Heart right ventricle (tissue), 16 donors: ENCODE measurements around the gene CETN3. TPM values are rescaled to one million over a fixed set of nuclear protein-coding genes. Genes with fewer than 3 reads are reported as not detected.
"Not testable (repeated sequence)": the region's sequence is repeated elsewhere in the genome, so short reads cannot be mapped to it uniquely, and the experiment has no call there.

Experiments
- ATAC-seq, 8 donors: fragments of 200-7000 bp; cut with Tn5 transposase; one replicate each; pipeline ENCODE4 v1.9.1; 2020; ENCODE audit warnings: mild to moderate bottlenecking in 8 of 8, moderate library complexity in 8 of 8, moderate number of reproducible peaks in 1 of 8
- DNase-seq, 2 donors: peaks; one replicate each; pipeline ENCODE4 v3.0.0-alpha.2; 2020
- H3K27ac ChIP-seq, 10 donors: fragments of 200-600 bp; sonication (generic) in 2 of 10; one replicate each; pipeline versions ENCODE4 v1.5.0 to v1.8.0; 2020 to 2022; ENCODE audit warnings: mild to moderate bottlenecking in 3 of 10
- H3K27me3 ChIP-seq, 7 donors: fragments of 200-600 bp; one replicate each; pipeline ENCODE4 v1.8.0; 2021 to 2022; ENCODE audit warnings: mild to moderate bottlenecking in 2 of 7
- H3K36me3 ChIP-seq, 9 donors: fragments of 200-600 bp; sonication (generic) in 1 of 9; one replicate each; pipeline versions ENCODE4 v1.5.0 to v1.8.0; 2020 to 2022; ENCODE audit warnings: mild to moderate bottlenecking in 2 of 9
- H3K4me1 ChIP-seq, 9 donors: fragments of 200-600 bp; sonication (generic) in 1 of 9; one replicate each; pipeline versions ENCODE4 v1.5.0 to v1.8.0; 2020 to 2022; ENCODE audit warnings: mild to moderate bottlenecking in 4 of 9
- H3K4me3 ChIP-seq, 10 donors: fragments of 200-600 bp; sonication (generic) in 2 of 10; one replicate each; pipeline versions ENCODE4 v1.5.0 to v1.8.0; 2020 to 2022; ENCODE audit warnings: mild to moderate bottlenecking in 7 of 10, moderate library complexity in 2 of 10
- H3K9me3 ChIP-seq, 11 donors: fragments of 200-600 bp in 10 of 11; sonication (generic) in 2 of 11; one replicate each; pipeline versions ENCODE4 v1.5.0 to v1.8.0; 2013 to 2022; ENCODE audit warnings: mild to moderate bottlenecking in 2 of 11, control low read depth in 1 of 11, moderate library complexity in 1 of 11
- CTCF ChIP-seq, 9 donors: fragments of 200-600 bp; sonication (generic) in 2 of 9; IDR thresholded peaks; one replicate each; pipeline versions ENCODE4 v1.5.0 to v1.8.0; 2021 to 2022; ENCODE audit warnings: antibody characterized with exemption in 9 of 9, mild to moderate bottlenecking in 5 of 9, moderate library complexity in 1 of 9
- WGBS, 2 donors: extraction: QIAGEN DNeasy Blood & Tissue Kit; methylation state at CpG; one replicate each; pipeline ENCODE4 v1.1.7; 2013; ENCODE audit warnings: inconsistent platforms in 1 of 2; 5-methylcytosine and 5-hydroxymethylcytosine counted together
- intact Hi-C, 10 donors: fragments of 100-400 bp; cut with DNase I; formaldehyde crosslinking; loops; one replicate each; pipeline versions ENCODE4 v1.11.1 to v1.14.2; 2022
- polyA plus RNA-seq, 2 donors: library from polyadenylated mRNA; stranded (reverse); fragments of 200-250 nt; gene quantifications; one replicate each; pipeline ENCODE4 v1.2.3, GENCODE V29; 2013
- total RNA-seq, 10 donors: library from RNA; stranded (reverse); fragmentation: NEBNext Ultra II Directional in 3 of 10; extraction: Animal tissue kit (Norgen Biotek cat#: 25700) in 3 of 10; gene quantifications; one replicate each; pipeline versions ENCODE4 v1.2.1 to v1.2.4, GENCODE V29; 2021 to 2023
- donor health status: Arrhythmogenic right ventricular cardiomyopathy.
- donor health status: ischemic (EF 13 %, LVEDD 7.1; RV severe dilation, severe dysfunction).
- donor health status: healthy with polysubstance abuse.
- donor health status: DM: no; HTN: yes; CAD: no.
- donor health status: DM: no; HTN: no; CAD: no.
- donor health status: ischemic (EF 25% LVEDD 6.9; RV normal size, moderate dysfunction).
- donor health status: ischemic (EF 25% LVEDD 5.7; RV mildly dilated, moderate dysfunction).
- donor health status: healthy.
- donor health status: DM: yes; HTN: yes; CAD: no.
- donor health status: Ischemic cardiomyopathy.
- donor health status: ischemic (EF 35%, LVEDD 5.7; RV mildly dilated, moderate dysfunction).
- donor health status: nonischemic (EF 11% LVEDD 7.7; RV severe dilation, severe dysfunction).
- donor health status: DM: yes; HTN: yes; CAD: no.
- donor health status: PGD.
- donor health status: ischemic (EF 29% LVEDD 5.4; RV normal size, mild dysfunction).
- donor health status: nonischemic (EF 23%, LVEDD 6.1; RV moderate dilation, normal function).

Gene CETN3
- total and polyA plus RNA-seq, 12 donors: 14.4 to 26.6 (median 20.4) TPM

DNA sequence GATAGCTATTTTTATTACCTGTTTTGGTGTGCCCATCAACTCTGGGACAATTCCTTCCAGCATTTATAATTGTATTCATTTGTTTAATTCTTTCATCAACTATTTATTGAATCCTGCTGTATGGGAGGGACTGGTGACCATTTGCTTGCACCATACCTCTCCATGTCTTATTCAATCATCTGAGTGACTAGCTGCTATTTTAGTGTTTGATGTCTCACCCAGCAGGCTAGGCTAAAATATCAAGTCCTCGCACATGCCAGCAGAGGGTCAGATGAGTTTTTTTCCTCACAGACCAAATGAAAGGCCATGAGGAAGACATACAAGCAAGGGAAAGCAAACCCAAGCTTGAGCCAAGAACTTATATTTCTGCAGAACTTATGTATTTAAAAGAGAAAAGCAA lies 63.9 kb downstream of the CETN3 start:
- ATAC-seq: no peak
- no peak for TF ChIP-seq CTCF (IDR thresholded peaks at IDR 0.05)
- Histone ChIP-seq H3K27ac (no peak overlapping the region), H3K36me3 (no peaks in the 10 kb centered on the region), H3K9me3 (peaks cover 0 to 10% (median 0%) of the 10 kb centered on the region in 11 donors), H3K27me3 (no peaks in the 10 kb centered on the region), H3K4me1 (no peaks in the 10 kb centered on the region), H3K4me3 (no peak overlapping the region)
- 44 to 68% methylated on average over 1 of the region's 1 CpG for WGBS, 2 donors
- intact Hi-C loops: no loop called here
- DNase-seq: no peak

- peaks cover 0 to 5% (median 0%) of the 10 kb centered on the region in 11 donors for H3K9me3 ChIP-seq
- DNase-seq (no peak), ATAC-seq (no peak)
- no peak for TF ChIP-seq CTCF (IDR thresholded peaks at IDR 0.05)
- no peak overlapping the region for H3K4me3 ChIP-seq
- H3K4me1 ChIP-seq: no peaks in the 10 kb centered on the region
- no peaks in the 10 kb centered on the region for H3K27me3 ChIP-seq
- no peak overlapping the region for H3K27ac ChIP-seq
- 88 to 89% methylated on average over 1 of the region's 1 CpG for WGBS, 2 donors
- no peaks in the 10 kb centered on the region for H3K36me3 ChIP-seq
- intact Hi-C loops: no loop called here
Observed at GRCh38 chr5:90344689-90345088, 64.9 kb downstream of the CETN3 start.

GRCh38 chr5:90343731-90344130 lies 65.8 kb downstream of the CETN3 start:
- H3K36me3 ChIP-seq, DNase-seq, H3K27ac ChIP-seq, H3K4me3 ChIP-seq, intact Hi-C loops, H3K27me3 ChIP-seq, H3K4me1 ChIP-seq, H3K9me3 ChIP-seq, ATAC-seq: not testable (repeated sequence)
- 79 to 86% methylated on average over 6 of the region's 6 CpGs for WGBS, 2 donors

- DNase-seq (no peak), ATAC-seq (no peak)
- Histone ChIP-seq H3K27me3 (no peaks in the 10 kb centered on the region), H3K27ac (no peak overlapping the region), H3K9me3 (no peaks in the 10 kb centered on the region), H3K36me3 (no peaks in the 10 kb centered on the region), H3K4me1 (no peaks in the 10 kb centered on the region), H3K4me3 (no peak overlapping the region)
- TF ChIP-seq CTCF (IDR thresholded peaks at IDR 0.05): no peak
- WGBS, 2 donors: 81 to 89% methylated on average over 6 of the region's 6 CpGs
- intact Hi-C loops: no loop called here
Observed at GRCh38 chr5:90342576-90342975, 67.0 kb downstream of the CETN3 start.

Other genes with a start within 250 kb of the CETN3 start
- gene MBLAC2, start 65.0 kb upstream of the CETN3 start, total RNA-seq: 1 to 10 TPM; 3.1 to 4.8 (median 3.5) TPM
- gene MBLAC2, start 65.0 kb upstream of the CETN3 start, polyA plus RNA-seq: 1 to 10 TPM; 1.0 to 1.3 TPM
- gene POLR3G, start 65.1 kb upstream of the CETN3 start, total RNA-seq: 1 to 10 TPM in 2 of 10 donors, under 1 TPM in 8; 0.13 to 2.1 (median 0.54) TPM
- gene POLR3G, start 65.1 kb upstream of the CETN3 start, polyA plus RNA-seq: 1 to 10 TPM in 1 of 2 donors, under 1 TPM in 1; 0.38 to 2.0 TPM
- gene LYSMD3, start 119.8 kb upstream of the CETN3 start, total RNA-seq: 10 to 100 TPM; 15.2 to 26.7 (median 19.6) TPM
- 1 to 10 TPM; 5.8 to 9.8 TPM for gene LYSMD3, start 119.8 kb upstream of the CETN3 start, polyA plus RNA-seq
- gene ADGRV1, start 149.0 kb upstream of the CETN3 start, total RNA-seq: 1 to 10 TPM in 1 of 10 donors, under 1 TPM in 4, not detected in 5; 0.31 to 1.4 (median 0.53) TPM
- under 1 TPM in 1 of 2 donors, not detected in 1; 0.03 TPM for gene ADGRV1, start 149.0 kb upstream of the CETN3 start, polyA plus RNA-seq